ENCODE data around the gene PCP2. TPM values are rescaled to one million over a fixed set of nuclear protein-coding genes. Genes with fewer than 3 reads are reported as not detected.

Gene PCP2
- polyA plus RNA-seq (2011; rRNA removed) (not detected in 2 replicates), polyA plus RNA-seq (2017; fragmentation: RNase III; extraction: RNeasy Plus Mini Kit Qiagen cat#74134 plus additional on column Dnase treatment) (0.19 to 0.41 TPM (median 0.26 TPM) in 3 replicates), polyA minus RNA-seq (2011; rRNA and poly(A)+ RNA removed) (not detected in 2 replicates)
- 0.05 and 0.08 TPM in 2 replicates for polyA plus RNA-seq (2012; cell fraction: cytosol; rRNA removed)
- 0.32 and 0.39 TPM in 2 replicates for polyA plus RNA-seq (2012; cell fraction: nucleus; rRNA removed)

DNA sequence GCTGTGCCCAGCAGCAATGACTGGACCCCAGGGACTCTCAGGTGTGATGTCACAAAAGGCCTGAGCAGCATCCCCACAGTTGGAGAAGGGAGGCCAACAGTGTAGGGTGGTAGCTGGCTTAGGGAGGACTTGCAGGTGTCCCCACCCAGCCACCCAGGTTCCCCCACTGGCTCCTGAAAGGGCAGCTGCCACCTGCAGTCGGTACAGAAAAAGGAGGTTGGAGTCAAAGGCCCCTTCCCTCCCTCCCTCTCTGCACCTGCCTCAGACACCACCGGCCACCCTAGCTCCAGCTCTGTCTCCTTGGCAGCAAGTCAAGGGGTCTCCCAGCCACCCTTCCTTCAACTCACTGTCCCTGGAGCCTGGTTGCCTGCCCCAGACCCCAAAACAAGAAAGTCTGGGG lies at the start of gene PCP2:
PCP2 (minus strand) TSS at position 22 of the 400 bp plus-strand sequence. CDS start 262 bp downstream, outside the sequence.
- no peak for ATAC-seq

DNA sequence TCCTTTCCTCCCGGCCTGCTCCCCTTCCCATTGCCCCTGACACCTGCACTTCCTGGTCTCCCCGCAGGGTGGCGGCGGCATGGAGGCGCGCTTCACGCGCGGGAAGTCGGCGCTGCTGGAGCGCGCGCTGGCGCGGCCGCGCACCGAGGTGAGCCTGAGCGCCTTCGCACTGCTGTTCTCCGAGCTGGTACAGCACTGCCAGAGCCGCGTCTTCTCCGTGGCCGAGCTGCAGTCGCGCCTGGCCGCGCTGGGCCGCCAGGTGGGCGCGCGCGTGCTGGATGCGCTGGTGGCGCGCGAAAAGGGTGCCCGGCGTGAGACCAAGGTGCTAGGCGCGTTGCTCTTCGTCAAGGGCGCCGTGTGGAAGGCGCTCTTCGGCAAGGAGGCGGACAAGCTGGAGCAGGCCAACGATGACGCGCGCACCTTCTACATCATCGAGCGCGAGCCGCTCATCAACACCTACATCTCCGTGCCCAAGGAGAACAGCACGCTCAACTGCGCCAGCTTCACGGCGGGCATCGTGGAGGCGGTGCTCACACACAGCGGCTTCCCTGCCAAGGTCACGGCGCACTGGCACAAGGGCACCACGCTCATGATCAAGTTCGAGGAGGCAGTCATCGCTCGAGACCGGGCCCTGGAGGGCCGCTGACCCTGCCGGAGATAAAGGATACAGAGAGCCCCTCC lies 48.8 kb upstream of the PCP2 start:
- H3K4me3 ChIP-seq: peak overlapping the region; percentile 99; the same call in 2 of the 3 replicates

More for the DNA sequence above, at the start of gene PCP2:
- TF ChIP-seq RARB (CRISPR knock-in tag; IDR thresholded peaks at IDR 0.05) (no peak), FOSB (CRISPR knock-in tag; IDR thresholded peaks at IDR 0.05) (no peak), TFCP2L1 (CRISPR knock-in tag; IDR thresholded peaks at IDR 0.05) (no peak), POLR2A (IDR thresholded peaks at IDR 0.05; ENCODE audit: low read length) (no peak), BHLHE40 (IDR thresholded peaks at IDR 0.05; ENCODE audit: low read depth, low read length) (no peak), CHD4 (IDR thresholded peaks at IDR 0.05; ENCODE audit: borderline replicate concordance) (no peak), HOXA7 (CRISPR knock-in tag; IDR thresholded peaks at IDR 0.05) (no peak), ZSCAN20 (CRISPR knock-in tag; IDR thresholded peaks at IDR 0.05) (no peak)
- TF ChIP-seq, protein P1, sequence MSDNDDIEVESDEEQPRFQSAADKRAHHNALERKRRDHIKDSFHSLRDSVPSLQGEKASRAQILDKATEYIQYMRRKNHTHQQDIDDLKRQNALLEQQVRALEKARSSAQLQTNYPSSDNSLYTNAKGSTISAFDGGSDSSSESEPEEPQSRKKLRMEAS (IDR thresholded peaks at IDR 0.05): no peak
- Histone ChIP-seq H3K27ac (no peak within 1 kb of the TSS), H3K4me1 (peaks cover 7% of the 10 kb centered on the region; the same call in 1 of the 3 replicates), H3K9me3 (no peaks in the 10 kb centered on the region), H3K4me3 (no peak within 1 kb of the TSS), H3K4me2 (no peak within 1 kb of the TSS)
- WGBS (ENCODE audit: missing lambda C conversion rate): no CpG with 5 or more reads among the region's 2 CpGs
- ChIA-PET POLR2A (interaction anchor here (2.3 kb wide), 1 partner anchor 9 kb away, joined by 6 read pairs; no protein-coding TSS in a partner anchor), CTCF (interaction anchor here (1.0 to 2.2 kb wide), 2 partner anchors 65 to 166 kb away, joined by 3 to 12 read pairs; no protein-coding TSS in a partner anchor)
- DNase-seq (ENCODE audit: low read depth in 1 of 2, low spot score in 1 of 2) (no peak), FAIRE-seq (no peak)

DNA sequence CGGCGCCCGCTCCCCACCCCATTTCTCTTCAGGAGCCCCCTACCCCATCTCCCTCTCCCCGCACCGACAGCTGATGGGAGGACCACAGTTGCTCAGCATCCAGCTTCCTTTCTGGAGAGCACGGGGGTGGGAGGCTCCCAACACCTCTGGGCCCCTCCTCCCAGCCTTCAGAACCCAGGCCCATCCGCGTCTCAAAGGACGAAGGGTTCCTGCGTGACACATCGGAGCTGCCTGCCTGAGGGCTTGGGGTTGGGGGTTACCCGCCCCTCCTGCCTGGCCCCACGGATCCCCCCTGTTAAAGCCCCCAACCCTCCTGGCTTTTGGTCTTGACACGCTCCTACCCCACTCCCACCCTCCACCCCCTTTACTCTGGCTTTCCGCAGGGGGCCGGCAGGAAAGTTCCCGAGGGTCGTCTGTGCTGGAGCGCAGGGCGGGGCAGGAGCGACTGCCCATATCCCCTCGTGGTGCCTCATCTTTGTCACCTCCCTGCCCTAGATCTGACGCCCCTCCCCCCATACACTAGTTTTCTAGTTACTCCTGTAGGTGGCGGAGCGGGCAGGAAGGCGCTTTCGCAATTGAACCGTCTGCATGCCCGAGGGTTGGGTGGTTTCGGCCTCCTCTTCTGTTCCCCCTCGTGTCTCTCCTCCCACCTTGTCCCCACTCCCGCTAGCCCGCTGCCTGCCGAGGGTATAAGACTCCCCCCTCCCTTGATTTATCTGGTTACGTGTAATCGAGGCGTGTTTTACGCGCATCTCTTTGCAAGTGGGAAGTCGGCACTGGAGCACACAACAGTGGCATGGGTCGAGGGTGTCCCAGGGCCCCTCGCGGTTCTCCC lies 48.0 kb upstream of the PCP2 start:
- 27% methylated on average over 35 of the region's 43 CpGs for WGBS (ENCODE audit: missing lambda C conversion rate)
- peak overlapping the region; percentile 100 for H3K4me2 ChIP-seq
- H3K4me3 ChIP-seq: peak overlapping the region; percentile 99
- POLR2A ChIA-PET: interaction anchor here (1.0 to 2.0 kb wide), 2 partner anchors 113 to 118 kb away, joined by 3 to 5 read pairs; no protein-coding TSS in a partner anchor
- H3K27ac ChIP-seq: peak overlapping the region; percentile 99
- H3K4me1 ChIP-seq: peaks cover 10% of the 10 kb centered on the region; the same call in 2 of the 3 replicates
- no peaks in the 10 kb centered on the region for H3K9me3 ChIP-seq
- DNase-seq (ENCODE audit: low read depth in 1 of 2, low spot score in 1 of 2) (peak; percentile 77 to 79), ATAC-seq (peak; percentile 62 to 74; a peak in 5 of 6 replicates), FAIRE-seq (no peak)
- CTCF ChIA-PET: interaction anchor here (0.6 to 3.2 kb wide), 50 partner anchors 8 to 586 kb away, joined by 3 to 45 read pairs (median 4); partner anchors contain the start of genes CD209, PET100, RETN and STXBP2
- TF ChIP-seq MAFK (IDR thresholded peaks at IDR 0.05; ENCODE audit: partially characterized antibody): no peak
- TF ChIP-seq, protein P2, sequence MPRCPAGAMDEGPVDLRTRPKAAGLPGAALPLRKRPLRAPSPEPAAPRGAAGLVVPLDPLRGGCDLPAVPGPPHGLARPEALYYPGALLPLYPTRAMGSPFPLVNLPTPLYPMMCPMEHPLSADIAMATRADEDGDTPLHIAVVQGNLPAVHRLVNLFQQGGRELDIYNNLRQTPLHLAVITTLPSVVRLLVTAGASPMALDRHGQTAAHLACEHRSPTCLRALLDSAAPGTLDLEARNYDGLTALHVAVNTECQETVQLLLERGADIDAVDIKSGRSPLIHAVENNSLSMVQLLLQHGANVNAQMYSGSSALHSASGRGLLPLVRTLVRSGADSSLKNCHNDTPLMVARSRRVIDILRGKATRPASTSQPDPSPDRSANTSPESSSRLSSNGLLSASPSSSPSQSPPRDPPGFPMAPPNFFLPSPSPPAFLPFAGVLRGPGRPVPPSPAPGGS (IDR thresholded peaks at IDR 0.05): no peak
- TF ChIP-seq TFCP2L1 (CRISPR knock-in tag; IDR thresholded peaks at IDR 0.05): no peak
- TF ChIP-seq, protein P3, sequence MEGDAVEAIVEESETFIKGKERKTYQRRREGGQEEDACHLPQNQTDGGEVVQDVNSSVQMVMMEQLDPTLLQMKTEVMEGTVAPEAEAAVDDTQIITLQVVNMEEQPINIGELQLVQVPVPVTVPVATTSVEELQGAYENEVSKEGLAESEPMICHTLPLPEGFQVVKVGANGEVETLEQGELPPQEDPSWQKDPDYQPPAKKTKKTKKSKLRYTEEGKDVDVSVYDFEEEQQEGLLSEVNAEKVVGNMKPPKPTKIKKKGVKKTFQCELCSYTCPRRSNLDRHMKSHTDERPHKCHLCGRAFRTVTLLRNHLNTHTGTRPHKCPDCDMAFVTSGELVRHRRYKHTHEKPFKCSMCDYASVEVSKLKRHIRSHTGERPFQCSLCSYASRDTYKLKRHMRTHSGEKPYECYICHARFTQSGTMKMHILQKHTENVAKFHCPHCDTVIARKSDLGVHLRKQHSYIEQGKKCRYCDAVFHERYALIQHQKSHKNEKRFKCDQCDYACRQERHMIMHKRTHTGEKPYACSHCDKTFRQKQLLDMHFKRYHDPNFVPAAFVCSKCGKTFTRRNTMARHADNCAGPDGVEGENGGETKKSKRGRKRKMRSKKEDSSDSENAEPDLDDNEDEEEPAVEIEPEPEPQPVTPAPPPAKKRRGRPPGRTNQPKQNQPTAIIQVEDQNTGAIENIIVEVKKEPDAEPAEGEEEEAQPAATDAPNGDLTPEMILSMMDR (IDR thresholded peaks at IDR 0.05): peak; percentile 44
- TF ChIP-seq, protein P1 (IDR thresholded peaks at IDR 0.05): peak; percentile 47
- no peak for TF ChIP-seq EHMT2 (IDR thresholded peaks at IDR 0.05; ENCODE audit: low read depth)
- TF ChIP-seq ZFP36 (IDR thresholded peaks at IDR 0.05; ENCODE audit: borderline replicate concordance, partially characterized antibody): no peak
- no peak for TF ChIP-seq HOXA7 (CRISPR knock-in tag; IDR thresholded peaks at IDR 0.05)
- TF ChIP-seq CHD2 (IDR thresholded peaks at IDR 0.05; ENCODE audit: low read length, partially characterized antibody): peak; percentile 30
- peak; percentile 80 to 94 for TF ChIP-seq CEBPB (IDR thresholded peaks at IDR 0.05)
- TF ChIP-seq SMC3 (IDR thresholded peaks at IDR 0.05): peak; percentile 40; the same call in 2 of the 3 replicates
- 0 out of 5 replicates have a peak, but pooled peaks of 1 of the 2 experiments have one; percentile 22 for TF ChIP-seq RAD21 (conservative IDR thresholded peaks at IDR 0.05 in 1 of 2, IDR thresholded peaks at IDR 0.05 in 1 of 2)

More for the DNA sequence above, 48.8 kb upstream of the PCP2 start:
- peak overlapping the region; percentile 100 for H3K4me2 ChIP-seq
- H3K4me1 ChIP-seq: peaks cover 10% of the 10 kb centered on the region; the same call in 2 of the 3 replicates
- 96% methylated on average over 57 of the region's 74 CpGs for WGBS (ENCODE audit: missing lambda C conversion rate)
- POLR2A ChIA-PET: no interaction called here
- no peak for TF ChIP-seq FOSL2 (IDR thresholded peaks at IDR 0.05)
- no peak for TF ChIP-seq FOSL2 (CRISPR knock-in tag; IDR thresholded peaks at IDR 0.05)
- no peak for TF ChIP-seq JUNB (IDR thresholded peaks at IDR 0.05)
- no peak for TF ChIP-seq SMC3 (IDR thresholded peaks at IDR 0.05)
- no peak for TF ChIP-seq RFX5 (IDR thresholded peaks at IDR 0.05)
- TF ChIP-seq POLR2A (IDR thresholded peaks at IDR 0.05; ENCODE audit: low read length): no peak
- no peak for TF ChIP-seq KDM5A (IDR thresholded peaks at IDR 0.05)
- no peak for TF ChIP-seq CEBPB (IDR thresholded peaks at IDR 0.05)
- no peak for TF ChIP-seq RCOR1 (IDR thresholded peaks at IDR 0.05; ENCODE audit: low read depth, low read length)
- no peak for TF ChIP-seq MAFK (IDR thresholded peaks at IDR 0.05; ENCODE audit: partially characterized antibody)
- TF ChIP-seq FOSB (CRISPR knock-in tag; IDR thresholded peaks at IDR 0.05): no peak
- no peak for TF ChIP-seq KDM1A (IDR thresholded peaks at IDR 0.05; ENCODE audit: low read depth)
- DNase-seq (ENCODE audit: low read depth in 1 of 2, low spot score in 1 of 2): no peak
- CTCF ChIA-PET: interaction anchor here (1.0 to 3.2 kb wide), 3 partner anchors 39 to 118 kb away, joined by 3 to 36 read pairs (median 3); no protein-coding TSS in a partner anchor
- no peak for FAIRE-seq
- no peak for ATAC-seq
- peak overlapping the region; percentile 27 to 99; a peak in 4 of 6 replicates for H3K27ac ChIP-seq
- H3K9me3 ChIP-seq: no peaks in the 10 kb centered on the region

All from A549 (cell line).